H9 (cell line): ENCODE measurements around the gene CBX8. TPM values are rescaled to one million over a fixed set of nuclear protein-coding genes. Genes with fewer than 3 reads are reported as not detected.

Experiments used
- DNase-seq: peaks from one replicate; pipeline ENCODE4 v3.0.0-alpha.2; 2017
- H2AFZ ChIP-seq: one replicate; pipeline ENCODE4 v1.6.1; 2013; ENCODE audit warnings: mild to moderate bottlenecking, low read length, control low read depth, moderate library complexity
- H2AK5ac ChIP-seq: 2 replicates; pipeline ENCODE4 v1.6.1; 2013; ENCODE audit warnings: low read length, control low read depth, mixed read lengths; ENCODE audit not compliant: insufficient read length
- H2BK120ac ChIP-seq: one replicate; pipeline ENCODE4 v1.6.1; 2013; ENCODE audit warnings: low read depth, mild to moderate bottlenecking, low read length, control low read depth, inconsistent platforms; ENCODE audit not compliant: poor library complexity, severe bottlenecking
- H2BK12ac ChIP-seq: 2 replicates; pipeline ENCODE4 v1.6.1; 2013; ENCODE audit warnings: low read length, control low read depth, mixed read lengths, low read depth; ENCODE audit not compliant: insufficient read length
- H2BK15ac ChIP-seq: 2 replicates; pipeline ENCODE4 v1.6.1; 2013; ENCODE audit warnings: low read depth, low read length, control low read depth
- H2BK20ac ChIP-seq: one replicate; pipeline ENCODE4 v1.6.1; 2013; ENCODE audit warnings: low read depth, mild to moderate bottlenecking, low read length, control low read depth, inconsistent platforms; ENCODE audit not compliant: poor library complexity, severe bottlenecking
- H2BK5ac ChIP-seq: 2 replicates; pipeline ENCODE4 v1.6.1; 2013; ENCODE audit warnings: low read length, control low read depth, mixed read lengths; ENCODE audit not compliant: insufficient read length
- H3K14ac ChIP-seq: 2 replicates; pipeline ENCODE4 v1.6.1; 2013; ENCODE audit warnings: low read length, control low read depth; ENCODE audit not compliant: insufficient read depth
- H3K18ac ChIP-seq: 2 replicates; pipeline ENCODE4 v1.6.1; 2013; ENCODE audit warnings: low read depth, mild to moderate bottlenecking, mixed read lengths, low read length, control low read depth; ENCODE audit not compliant: insufficient read length
- H3K23ac ChIP-seq: 2 replicates; pipeline ENCODE4 v1.6.1; 2013; ENCODE audit warnings: low read length, control low read depth, mixed read lengths, low read depth; ENCODE audit not compliant: insufficient read length
- H3K23me2 ChIP-seq: 2 replicates; pipeline ENCODE4 v1.6.1; 2013; ENCODE audit warnings: low read depth, mild to moderate bottlenecking, mixed read lengths, low read length, control low read depth; ENCODE audit not compliant: insufficient read length, poor library complexity, severe bottlenecking
- H3K27ac ChIP-seq: 2 replicates; pipeline ENCODE4 v1.5.1; 2013; ENCODE audit warnings: low read length, control low read depth, mixed read lengths, low read depth; ENCODE audit not compliant: insufficient read length
- H3K27me3 ChIP-seq: 2 replicates; pipeline ENCODE4 v1.6.1; 2013; ENCODE audit warnings: low read length, control low read depth, inconsistent platforms; ENCODE audit not compliant: insufficient read depth
- H3K4ac ChIP-seq: 2 replicates; pipeline ENCODE4 v1.6.1; 2013; ENCODE audit warnings: low read depth, mild to moderate bottlenecking, control low read depth, inconsistent platforms, low read length, moderate library complexity
- H3K4me1 ChIP-seq: 2 replicates; pipeline ENCODE4 v1.6.1; 2013; ENCODE audit warnings: low read length, control low read depth, inconsistent platforms; ENCODE audit not compliant: insufficient read depth
- H3K4me2 ChIP-seq: 2 replicates; pipeline ENCODE4 v1.6.1; 2013; ENCODE audit warnings: low read length, control low read depth, mixed read lengths; ENCODE audit not compliant: insufficient read length, insufficient read depth
- H3K56ac ChIP-seq: 2 replicates; pipeline ENCODE4 v1.6.1; 2013; ENCODE audit warnings: low read depth, mild to moderate bottlenecking, mixed read lengths, low read length, control low read depth; ENCODE audit not compliant: insufficient read length
- H3K79me1 ChIP-seq: 2 replicates; pipeline ENCODE4 v1.6.1; 2013; ENCODE audit warnings: low read depth, mild to moderate bottlenecking, moderate library complexity, low read length, control low read depth, inconsistent platforms; ENCODE audit not compliant: insufficient read depth, poor library complexity, severe bottlenecking
- H3K79me2 ChIP-seq: 2 replicates; pipeline ENCODE4 v1.6.1; 2013; ENCODE audit warnings: low read length, control low read depth, inconsistent platforms; ENCODE audit not compliant: insufficient read depth
- H3K9ac ChIP-seq: 2 replicates; pipeline ENCODE4 v1.6.1; 2013; ENCODE audit warnings: low read length, control low read depth, mixed read lengths; ENCODE audit not compliant: insufficient read length; ENCODE audit errors: extremely low read depth
- H3K9me3 ChIP-seq: one replicate; pipeline ENCODE4 v1.6.1; 2013; ENCODE audit warnings: low read depth, low read length, inconsistent platforms; ENCODE audit not compliant: control insufficient read depth
- H3T11ph ChIP-seq: one replicate; pipeline ENCODE4 v1.6.1; 2013; ENCODE audit warnings: mild to moderate bottlenecking, low read length, control low read depth, inconsistent platforms
- H4K20me1 ChIP-seq: one replicate; pipeline ENCODE4 v1.6.1; 2013; ENCODE audit not compliant: control insufficient read depth, insufficient read length, insufficient read depth
- H4K5ac ChIP-seq: 2 replicates; pipeline ENCODE4 v1.6.1; 2013; ENCODE audit warnings: low read depth, mild to moderate bottlenecking, mixed read lengths, low read length, control low read depth; ENCODE audit not compliant: insufficient read length
- H4K8ac ChIP-seq: replicated peaks from 2 replicates; pipeline ENCODE4 v1.6.1; 2013; ENCODE audit warnings: low read length, control low read depth, mixed read lengths, low read depth; ENCODE audit not compliant: insufficient read length
- H4K91ac ChIP-seq: 2 replicates; pipeline ENCODE4 v1.6.1; 2013; ENCODE audit warnings: low read depth, mild to moderate bottlenecking, moderate library complexity, mixed read lengths, low read length, control low read depth; ENCODE audit not compliant: insufficient read length
- H3K27ac Mint-ChIP-seq, 3 experiments: 2 replicates in 2 of 3; 3 replicates in 1 of 3; pipeline ENCODE4 v1.8.0; 2020 to 2021; ENCODE audit warnings: mixed read lengths in 3 of 3, mild to moderate bottlenecking in 1 of 3, moderate library complexity in 1 of 3
- H3K27me3 Mint-ChIP-seq: 2 replicates; pipeline ENCODE4 v1.8.0; 2021; ENCODE audit warnings: low read depth, mild to moderate bottlenecking, moderate library complexity, mixed read lengths
- H3K36me3 Mint-ChIP-seq, 3 experiments: 2 replicates in 2 of 3; 3 replicates in 1 of 3; pipeline ENCODE4 v1.8.0; 2020 to 2021; ENCODE audit warnings: low read depth in 3 of 3, mixed read lengths in 3 of 3; ENCODE audit not compliant: insufficient read depth in 1 of 3
- H3K4me1 Mint-ChIP-seq, 2 experiments: 2 replicates each; pipeline ENCODE4 v1.8.0; 2020; ENCODE audit warnings: mixed read lengths in 2 of 2
- H3K4me3 Mint-ChIP-seq, 2 experiments: 2 replicates in 1 of 2; 3 replicates in 1 of 2; pipeline ENCODE4 v1.8.0; 2020 to 2021; ENCODE audit warnings: mild to moderate bottlenecking in 2 of 2, mixed read lengths in 2 of 2, moderate library complexity in 1 of 2
- H3K9me3 Mint-ChIP-seq, 2 experiments: 2 replicates in 1 of 2; 3 replicates in 1 of 2; pipeline ENCODE4 v1.8.0; 2020; ENCODE audit warnings: mild to moderate bottlenecking in 2 of 2, mixed read lengths in 2 of 2, moderate library complexity in 1 of 2
- WGBS: extraction: QIAGEN DNeasy Blood & Tissue Kit; methylation state at CpG from one replicate; pipeline ENCODE4 v1.1.7; 2013; ENCODE audit warnings: missing lambda C conversion rate, low lambda C conversion rate, mixed read lengths; ENCODE audit not compliant: insufficient read length; ENCODE audit errors: extremely low coverage; 5-methylcytosine and 5-hydroxymethylcytosine counted together
- total RNA-seq: library from RNA; stranded (reverse); gene quantifications from 2 replicates; pipeline ENCODE4 v1.2.1, GENCODE V29; 2021
- TF ChIP-seq, protein P1 (sequence below): fragments of 200-600 bp; sonication (generic); conservative IDR thresholded peaks from 3 replicates; pipeline ENCODE4 v1.8.0; 2021; ENCODE audit warnings: antibody characterized with exemption, mild to moderate bottlenecking

CBX8 gene
- total RNA-seq, 1 experiment from 2014 or later, result 1.2 TPM

DNA sequence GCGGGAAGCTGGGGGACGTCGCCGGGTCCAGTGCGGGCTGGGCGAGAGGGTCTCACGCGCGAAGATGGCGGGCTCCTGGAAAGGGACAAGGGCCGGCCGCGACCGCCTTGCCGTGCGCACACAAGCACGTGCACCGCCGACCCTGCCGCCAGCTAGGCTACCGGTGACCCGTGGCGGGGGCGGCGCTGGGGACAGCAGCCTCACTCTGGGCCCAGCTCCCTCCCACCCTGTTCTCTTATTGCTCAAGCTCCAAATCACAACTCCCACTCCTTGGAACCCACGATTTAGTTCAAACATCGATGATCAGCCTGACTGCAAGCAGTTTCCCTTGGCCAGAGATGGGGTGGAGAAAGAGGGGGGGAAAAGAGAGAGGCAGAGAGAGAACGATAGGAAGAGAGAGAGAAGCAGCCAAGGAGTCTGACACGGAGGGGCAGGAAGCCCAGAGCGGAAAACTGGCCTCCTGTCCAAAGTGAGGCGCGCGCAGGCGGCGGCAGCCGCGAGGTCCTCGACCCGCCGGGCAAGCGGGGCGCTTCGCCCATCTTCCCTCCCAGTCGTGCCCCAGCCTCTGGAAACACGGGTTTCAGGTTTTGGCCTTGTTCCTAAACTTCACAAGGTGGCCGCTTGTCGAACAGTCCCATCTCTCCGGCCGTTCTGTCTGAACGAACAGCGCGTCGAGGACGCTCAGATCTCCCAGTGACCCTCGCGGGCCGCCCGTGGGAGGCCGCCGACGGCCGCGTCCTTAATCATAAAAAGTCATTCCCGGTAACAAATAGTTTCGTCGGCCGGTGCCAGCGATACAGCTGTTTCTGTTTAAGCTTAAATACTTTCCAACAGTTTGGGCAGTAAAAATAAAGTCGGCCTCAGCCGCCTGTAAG, 1.7 kb upstream of the CBX8 start:
- Histone ChIP-seq H3K79me1 (no peaks in the 10 kb centered on the region), H3K56ac (no peak overlapping the region), H2BK15ac (no peak overlapping the region), H4K91ac (no peak overlapping the region), H3K27ac (no peak overlapping the region), H3K9me3 (no peaks in the 10 kb centered on the region), H3K14ac (peak overlapping the region; percentile 16; the same call in 1 of the 2 replicates), H3K18ac (peak overlapping the region; percentile 3), H3K27me3 (peaks cover 77% of the 10 kb centered on the region), H3K23me2 (peaks cover 12% of the 10 kb centered on the region), H2BK20ac (no peak overlapping the region), H4K8ac (no peak overlapping the region), H3K4ac (no peak overlapping the region), H3K4me1 (no peaks in the 10 kb centered on the region), H3K4me2 (no peak overlapping the region), H2BK120ac (no peak overlapping the region), H3K79me2 (no peaks in the 10 kb centered on the region), H3T11ph (no peak overlapping the region), H2AFZ (no peak overlapping the region), H2BK5ac (no peak overlapping the region), H3K9ac (no peak overlapping the region), H4K5ac (no peak overlapping the region), H2BK12ac (no peak overlapping the region), H2AK5ac (no peak overlapping the region), H3K23ac (no peak overlapping the region), H4K20me1 (no peaks in the 10 kb centered on the region)
- WGBS, result no CpG with 5 or more reads among the region's 70 CpGs
- Mint-ChIP-seq H3K27ac (no peak overlapping the region), H3K27me3 (peaks cover 92% of the 10 kb centered on the region), H3K4me3 (peak overlapping the region; percentile 47 to 67; a peak in 4 of 5 replicates), H3K9me3 (peaks cover 4 to 17% of the 10 kb centered on the region in 2 experiments; a peak in 4 of 5 replicates), H3K36me3 (peaks cover 0 to 1% (median 0%) of the 10 kb centered on the region in 3 experiments; a peak in 1 of 7 replicates), H3K4me1 (peaks cover 31 to 53% of the 10 kb centered on the region in 2 experiments)
- TF ChIP-seq, protein P1, sequence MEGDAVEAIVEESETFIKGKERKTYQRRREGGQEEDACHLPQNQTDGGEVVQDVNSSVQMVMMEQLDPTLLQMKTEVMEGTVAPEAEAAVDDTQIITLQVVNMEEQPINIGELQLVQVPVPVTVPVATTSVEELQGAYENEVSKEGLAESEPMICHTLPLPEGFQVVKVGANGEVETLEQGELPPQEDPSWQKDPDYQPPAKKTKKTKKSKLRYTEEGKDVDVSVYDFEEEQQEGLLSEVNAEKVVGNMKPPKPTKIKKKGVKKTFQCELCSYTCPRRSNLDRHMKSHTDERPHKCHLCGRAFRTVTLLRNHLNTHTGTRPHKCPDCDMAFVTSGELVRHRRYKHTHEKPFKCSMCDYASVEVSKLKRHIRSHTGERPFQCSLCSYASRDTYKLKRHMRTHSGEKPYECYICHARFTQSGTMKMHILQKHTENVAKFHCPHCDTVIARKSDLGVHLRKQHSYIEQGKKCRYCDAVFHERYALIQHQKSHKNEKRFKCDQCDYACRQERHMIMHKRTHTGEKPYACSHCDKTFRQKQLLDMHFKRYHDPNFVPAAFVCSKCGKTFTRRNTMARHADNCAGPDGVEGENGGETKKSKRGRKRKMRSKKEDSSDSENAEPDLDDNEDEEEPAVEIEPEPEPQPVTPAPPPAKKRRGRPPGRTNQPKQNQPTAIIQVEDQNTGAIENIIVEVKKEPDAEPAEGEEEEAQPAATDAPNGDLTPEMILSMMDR, result no peak
- DNase-seq, result peak; percentile 68
